HG02623 (cell line): Measurements from ENCODE around the gene EFR3B.
"Not testable (repeated sequence)": the region's sequence is repeated elsewhere in the genome, so short reads cannot be mapped to it uniquely, and the experiment has no call there.

ENCODE experiments used
- ATAC-seq: cut with Tn5 transposase; IDR thresholded peaks from one replicate; pipeline ENCODE4 v1.9.1; 2021; ENCODE audit warnings: moderate library complexity; ENCODE audit not compliant: unreplicated experiment

EFR3B gene

DNA sequence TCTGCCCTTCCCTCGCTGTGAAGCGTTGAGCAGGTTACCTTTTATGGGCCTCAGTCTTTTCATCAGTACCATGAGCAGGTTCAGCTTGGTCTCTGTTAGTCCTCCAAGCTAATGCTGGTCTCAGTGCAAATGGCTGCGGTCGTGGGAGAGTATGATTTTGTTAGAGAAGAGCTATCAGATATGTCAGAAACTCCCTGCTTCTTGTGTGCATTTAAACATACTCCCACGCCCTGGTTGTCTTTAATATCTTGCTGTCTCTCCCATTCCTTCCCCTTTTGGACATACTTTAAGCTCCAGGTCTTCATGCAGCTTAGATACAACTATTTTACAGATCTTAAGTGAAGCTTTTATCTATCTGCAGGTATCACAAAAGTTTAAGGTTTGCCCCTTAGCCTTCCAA is 62.9 kb downstream of the EFR3B start:
- no peak for ATAC-seq

DNA sequence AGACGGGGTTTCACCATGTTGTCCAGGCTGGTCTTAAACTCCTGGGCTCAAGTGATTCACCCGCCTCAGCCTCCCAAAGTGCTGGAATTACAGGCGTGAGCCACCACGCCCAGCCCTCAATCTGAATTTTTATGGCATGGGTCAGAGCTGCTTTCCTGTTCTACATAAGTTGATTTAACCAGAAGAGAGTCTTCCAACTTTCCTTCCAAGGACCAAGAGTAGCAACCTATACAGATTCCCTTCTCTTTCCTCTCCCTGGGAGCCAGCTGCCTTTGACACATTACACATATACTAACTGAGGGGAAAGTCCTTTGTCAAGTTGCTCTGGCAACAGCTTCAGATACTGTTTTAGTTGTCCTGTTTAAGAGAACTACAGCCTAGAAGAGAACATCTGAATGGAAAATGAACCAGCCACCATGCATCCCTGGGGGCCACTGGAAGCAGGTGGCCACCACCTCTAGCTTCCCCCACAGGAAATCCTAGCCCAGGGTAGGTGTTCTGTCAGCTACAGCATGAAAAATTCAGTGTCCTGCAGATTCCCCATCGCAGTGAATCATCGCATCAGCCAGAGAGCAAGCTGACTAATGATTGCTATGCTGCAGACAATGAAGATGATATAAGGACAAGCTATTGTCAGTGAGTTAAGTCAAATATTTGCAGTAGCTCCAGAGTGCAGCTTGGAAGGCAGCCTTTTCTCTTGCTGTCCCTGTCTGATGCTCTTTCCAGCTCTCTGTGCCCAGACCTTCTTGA is 63.6 kb downstream of the EFR3B start:
- ATAC-seq, result no peak

DNA sequence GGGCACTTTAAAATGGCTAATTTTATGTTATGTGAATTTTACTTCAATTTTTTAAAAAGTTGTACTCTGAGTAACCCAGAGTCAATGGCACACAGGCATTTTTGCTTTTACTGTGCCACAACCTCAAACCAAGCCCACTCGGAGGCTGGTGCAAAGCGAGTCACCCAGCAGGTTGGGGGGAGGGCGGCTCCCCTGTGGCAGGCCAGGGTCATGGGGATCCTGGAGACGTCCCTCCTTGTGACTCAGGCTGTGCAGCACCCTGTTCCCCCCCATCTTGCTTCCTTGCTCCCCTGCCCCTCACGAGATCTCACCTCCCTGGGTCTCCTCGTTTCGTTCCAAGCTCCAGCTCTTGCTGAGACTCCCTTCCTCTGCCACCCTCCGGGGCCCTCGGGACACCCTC is 67.9 kb downstream of the EFR3B start:
- no peak for ATAC-seq

DNA sequence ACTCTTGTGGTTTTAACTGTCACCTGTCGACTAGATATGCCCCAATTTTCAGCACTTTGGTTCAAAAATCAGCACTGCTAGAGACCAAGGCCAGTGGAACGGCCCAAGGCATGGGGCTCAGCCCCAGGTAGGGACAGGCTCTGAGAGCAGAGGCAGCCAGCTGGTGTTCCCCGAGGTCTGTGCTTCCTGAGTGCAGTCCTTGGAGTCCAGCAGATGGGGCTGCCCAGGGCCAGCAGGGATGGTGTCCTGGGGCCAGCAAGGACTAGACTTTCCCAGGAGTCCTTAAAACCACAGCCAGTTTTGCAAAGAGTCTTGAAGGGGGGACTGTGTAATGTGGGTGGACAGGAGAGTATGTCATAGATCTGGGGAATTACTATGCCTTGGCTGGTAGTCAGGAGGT is 70.2 kb downstream of the EFR3B start:
- no peak for ATAC-seq

DNA sequence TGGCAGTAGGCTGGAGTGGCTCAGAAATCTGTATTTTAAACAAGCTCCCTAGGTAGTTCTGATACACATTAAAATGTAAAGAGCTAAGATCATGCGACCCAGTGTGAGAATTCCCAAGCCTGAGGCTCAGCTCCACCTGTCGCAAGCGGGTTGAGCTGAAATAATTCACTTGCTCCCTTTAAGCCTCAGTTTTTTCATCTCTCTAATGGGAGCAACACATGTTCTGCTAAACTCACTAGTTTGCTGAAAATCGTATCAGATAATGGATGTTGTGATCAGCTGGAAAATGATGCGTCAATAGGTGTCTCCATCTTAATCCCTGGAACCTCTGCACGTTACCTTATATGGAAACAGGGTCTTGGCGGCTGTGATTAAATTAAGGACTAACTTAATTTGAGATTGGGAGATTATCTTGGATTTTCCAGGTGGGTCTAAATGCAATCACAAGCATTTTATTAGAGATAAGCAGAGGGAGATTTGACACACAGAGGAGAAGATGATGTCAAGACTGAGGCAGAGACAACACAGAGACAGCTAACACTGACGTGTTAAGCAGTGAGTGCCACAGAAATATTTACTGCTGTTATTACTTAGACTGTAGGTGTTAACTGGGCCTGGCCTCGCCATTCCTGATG is 73.5 kb downstream of the EFR3B start:
- ATAC-seq, result no peak

DNA sequence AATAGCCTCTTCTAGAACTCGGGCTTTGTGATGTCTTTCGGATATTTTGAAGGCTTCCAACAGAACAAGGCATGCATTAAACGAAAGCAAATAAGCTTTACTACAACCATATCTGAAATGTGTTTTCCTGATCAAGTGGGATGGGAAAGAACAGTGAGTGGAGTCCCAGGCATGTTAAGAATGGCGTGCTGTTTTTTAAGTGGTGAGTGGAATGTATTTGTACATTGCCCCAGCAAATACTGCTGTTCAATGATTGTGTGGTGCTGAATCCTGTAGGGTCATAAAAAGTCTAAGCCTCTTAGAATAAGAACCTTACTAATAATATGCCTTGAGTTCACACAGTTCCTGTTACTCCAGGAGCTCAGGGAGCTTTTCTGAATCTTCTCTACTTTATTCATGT is 74.0 kb downstream of the EFR3B start:
- ATAC-seq, result no peak

DNA sequence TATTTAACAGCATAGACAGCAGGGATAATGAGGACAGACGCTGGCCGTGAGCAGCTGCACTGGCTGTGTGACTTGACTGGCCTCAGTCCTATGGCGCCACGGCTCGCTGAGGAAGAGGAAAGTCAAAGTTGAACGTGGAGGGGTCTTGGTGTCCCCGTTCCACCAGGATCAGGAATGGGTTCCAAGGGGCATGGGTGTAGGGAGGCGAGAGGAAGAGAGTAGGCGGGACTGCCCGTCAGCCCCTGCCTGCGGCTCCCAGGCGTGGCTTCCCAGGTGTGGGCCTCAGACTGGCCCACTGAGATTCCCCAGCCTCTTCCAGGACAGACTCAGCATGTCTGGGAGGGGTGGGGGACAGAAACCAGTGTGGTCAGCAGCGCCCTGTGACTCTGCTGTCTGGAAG is 75.1 kb downstream of the EFR3B start:
- no peak for ATAC-seq

DNA sequence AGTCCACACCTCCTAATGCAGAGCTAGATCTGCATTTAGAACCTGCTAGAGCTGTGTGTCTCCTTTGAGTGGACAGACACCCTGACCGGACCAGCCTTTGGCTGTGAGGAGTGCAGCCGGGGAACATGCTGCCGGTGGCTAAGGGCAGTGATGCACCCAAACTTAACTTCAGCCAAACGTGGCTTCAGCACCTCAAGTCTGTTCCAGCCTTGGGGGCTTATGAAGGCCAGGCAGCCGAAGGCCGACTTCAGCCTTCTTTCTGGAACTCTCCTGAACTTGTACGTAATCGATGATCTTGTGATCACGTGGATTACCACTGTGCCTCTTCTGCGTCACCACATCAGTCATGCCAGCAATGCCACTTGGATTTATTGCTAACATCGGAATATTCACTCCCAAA is 77.4 kb downstream of the EFR3B start:
- ATAC-seq, result no peak

DNA sequence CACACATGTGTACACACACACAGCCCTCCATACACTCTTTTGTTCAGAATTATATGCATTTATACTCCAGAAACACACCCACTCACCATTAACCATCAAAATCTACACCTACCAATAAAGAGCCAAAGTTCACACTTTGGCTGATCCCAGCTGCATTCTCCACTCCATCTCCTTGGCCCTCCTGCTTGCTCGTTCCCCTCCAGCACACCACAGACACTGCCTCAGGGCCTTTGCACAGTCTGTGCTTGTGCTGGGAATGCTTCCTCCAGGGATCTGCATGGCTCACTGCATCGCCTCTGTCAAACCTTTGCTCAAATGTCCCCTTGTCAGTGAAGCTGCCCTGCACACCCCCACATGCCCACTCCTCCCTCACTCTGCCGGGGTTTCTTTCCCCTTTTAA is 80.5 kb downstream of the EFR3B start:
- ATAC-seq, result no peak

DNA sequence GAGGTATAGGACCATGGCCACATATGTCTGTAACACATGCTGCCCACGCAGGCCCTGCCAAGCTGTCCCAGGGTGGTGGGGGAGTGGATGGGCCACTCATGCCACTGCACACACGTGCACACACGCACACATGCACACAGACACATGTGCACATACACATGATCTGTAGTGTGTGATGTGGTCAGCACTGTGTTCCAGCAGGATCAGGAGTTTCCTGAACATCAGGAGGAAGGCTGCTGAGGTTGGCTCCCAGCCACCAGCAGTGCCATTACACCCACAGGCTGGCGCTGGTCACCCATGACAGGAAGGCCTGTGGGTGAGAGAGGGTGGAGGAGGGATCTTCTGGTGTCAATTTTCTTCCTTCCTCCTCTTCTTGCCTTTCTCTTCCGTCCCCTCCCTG is 81.8 kb downstream of the EFR3B start:
- no peak for ATAC-seq

DNA sequence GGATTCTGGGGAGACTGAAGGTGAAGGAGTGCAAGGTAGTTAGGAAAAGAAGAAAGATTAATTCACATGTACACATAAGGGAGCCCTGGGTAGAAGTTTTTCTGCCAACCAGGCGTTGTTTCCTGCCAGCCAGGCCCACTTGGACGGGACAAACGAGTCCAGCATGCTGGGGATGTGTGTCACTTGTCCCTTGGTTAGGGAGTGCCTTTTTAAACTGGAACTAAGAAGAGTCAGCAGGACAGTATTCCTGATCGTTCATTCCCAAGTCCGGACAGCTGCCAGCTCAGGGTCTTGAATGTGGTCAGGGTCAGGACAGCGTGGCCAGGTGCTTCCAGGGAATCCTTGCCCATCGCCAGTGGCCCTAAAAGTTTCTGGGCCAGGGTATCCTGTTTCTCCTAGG is 83.3 kb downstream of the EFR3B start:
- ATAC-seq, result no peak

DNA sequence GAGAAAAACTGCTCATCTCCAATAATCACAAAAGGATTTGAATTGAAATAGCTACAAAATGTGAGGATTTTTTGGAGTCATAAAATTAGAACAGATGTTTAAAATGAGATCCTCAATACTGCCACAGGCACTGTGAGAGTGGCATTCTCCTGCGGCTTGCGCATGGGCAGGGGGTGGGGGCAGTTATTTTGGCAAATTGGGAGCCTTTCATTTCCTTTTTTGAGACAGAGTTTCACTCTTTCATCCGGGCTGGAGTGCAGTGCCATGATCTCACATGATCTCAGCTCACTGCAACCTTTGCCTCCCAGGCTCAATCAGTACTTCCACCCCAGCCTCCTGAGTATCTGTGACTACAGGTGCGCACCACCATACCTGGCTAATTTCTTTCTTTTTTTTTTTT is 84.1 kb downstream of the EFR3B start:
- no peak for ATAC-seq

DNA sequence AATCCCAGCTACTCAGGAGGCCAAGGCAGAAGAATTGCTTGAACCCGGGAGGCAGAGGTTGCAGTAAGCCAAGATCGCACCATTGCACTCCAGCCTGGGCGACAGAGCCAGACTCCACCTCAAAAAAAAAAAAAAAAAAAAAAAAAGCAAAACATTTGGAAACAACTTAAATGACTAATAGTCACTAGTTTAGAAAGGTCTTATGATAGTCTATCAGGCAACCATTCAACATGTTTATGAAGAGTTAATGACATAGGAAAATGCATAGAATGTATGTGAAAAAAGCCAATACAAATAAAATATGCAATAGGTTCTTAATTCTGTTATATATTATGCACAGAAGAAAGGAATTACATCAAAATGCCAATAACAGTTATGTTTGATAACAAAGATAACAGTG is 85.2 kb downstream of the EFR3B start:
- not testable (repeated sequence) for ATAC-seq

DNA sequence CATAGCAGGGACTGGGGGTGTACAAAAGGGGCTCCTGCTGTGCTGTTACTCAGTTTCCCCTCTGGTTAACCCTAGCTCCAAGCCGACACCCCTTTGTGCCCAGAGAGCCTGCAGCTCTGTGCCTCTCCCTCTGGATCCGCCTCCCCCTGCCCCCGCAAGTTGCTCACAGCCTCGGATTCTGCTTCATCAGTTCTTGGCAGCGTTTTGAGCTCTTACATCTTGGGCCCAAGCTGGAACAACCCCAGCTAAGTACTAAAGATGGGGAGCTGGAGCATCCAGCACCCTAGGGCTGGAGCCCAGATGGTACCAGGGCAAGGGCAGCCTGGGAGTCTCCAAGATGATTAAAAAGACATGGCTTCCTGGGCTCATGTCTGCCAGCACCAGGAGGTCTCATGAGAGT is 85.8 kb downstream of the EFR3B start:
- no peak for ATAC-seq

DNA sequence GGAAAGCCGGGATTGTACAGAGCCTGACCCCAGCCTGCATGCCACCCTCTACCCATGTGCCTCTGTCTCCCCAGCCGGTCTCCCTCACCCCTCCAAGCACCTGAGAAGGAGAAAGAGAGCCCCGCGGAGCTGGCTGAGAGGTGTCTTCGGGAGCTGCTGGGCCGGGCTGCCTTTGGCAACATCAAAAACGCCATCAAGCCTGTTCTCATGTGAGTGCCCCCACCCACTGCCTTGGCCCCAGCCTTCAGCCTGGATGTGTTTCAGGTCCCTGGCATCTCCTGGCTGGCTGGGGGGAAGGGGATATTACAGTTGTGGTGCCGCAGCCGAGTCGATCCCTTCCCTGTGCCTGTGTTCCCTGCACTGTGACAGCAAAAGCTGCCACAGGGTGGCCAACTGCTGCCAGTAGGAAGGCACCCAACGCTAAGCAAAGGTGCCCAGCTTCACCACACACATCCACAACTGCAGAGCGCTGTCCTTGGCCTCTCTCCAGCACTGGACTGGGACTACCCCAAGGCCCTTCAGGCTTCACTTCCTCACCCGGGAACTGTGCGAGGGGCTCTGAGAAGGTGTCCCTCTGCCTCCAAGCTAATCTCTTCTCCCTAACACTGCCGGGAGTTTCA is 88.1 kb downstream of the EFR3B start:
- no peak for ATAC-seq

DNA sequence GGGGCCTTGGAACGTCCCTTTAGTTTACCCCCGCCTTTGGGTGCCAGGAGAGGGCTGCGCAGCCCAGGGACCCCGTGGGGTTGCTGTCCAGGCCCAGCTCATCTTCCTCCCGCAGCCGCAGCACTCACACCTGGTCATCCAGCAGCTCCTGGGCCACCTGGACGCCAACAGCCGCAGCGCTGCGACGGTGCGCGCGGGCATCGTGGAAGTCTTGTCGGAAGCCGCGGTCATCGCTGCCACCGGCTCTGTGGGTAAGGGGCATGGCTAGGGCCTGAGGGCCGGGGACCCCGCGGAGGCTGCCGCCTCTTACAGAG is 89.3 kb downstream of the EFR3B start:
- ATAC-seq, result no peak

DNA sequence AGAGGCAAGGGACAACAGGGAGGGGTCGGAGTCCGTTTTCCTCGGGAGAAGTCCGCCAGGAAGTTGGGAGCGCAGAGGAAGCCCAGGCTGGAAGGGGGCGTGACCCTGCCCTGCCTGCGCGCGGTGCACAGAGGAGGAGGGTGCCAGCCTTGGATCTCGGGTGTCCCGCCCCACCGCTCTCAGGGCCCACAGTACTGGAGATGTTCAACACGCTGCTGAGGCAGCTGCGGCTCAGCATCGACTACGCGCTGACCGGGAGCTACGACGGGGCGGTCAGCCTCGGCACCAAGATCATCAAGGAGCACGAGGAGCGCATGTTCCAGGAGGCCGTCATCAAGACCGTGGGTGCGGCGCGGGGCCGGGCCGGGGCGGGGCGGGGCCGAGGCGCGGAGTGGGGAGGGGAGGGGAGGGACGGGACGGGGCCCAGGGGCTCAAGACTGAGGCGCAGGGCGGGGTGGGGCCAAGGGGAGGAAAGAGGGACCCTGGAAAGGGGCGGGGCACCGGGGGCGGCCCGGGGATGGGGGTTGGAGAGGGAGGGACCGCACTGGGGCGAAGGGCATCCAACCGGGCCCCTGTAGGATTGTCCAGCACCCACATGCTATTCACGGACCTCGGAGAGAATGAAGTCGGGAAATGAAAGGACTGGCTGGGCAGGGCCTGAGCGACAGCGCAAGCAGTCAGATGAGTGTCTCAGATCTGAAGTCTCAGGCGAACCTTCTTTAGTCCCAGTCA is 89.9 kb downstream of the EFR3B start:
- no peak for ATAC-seq

DNA sequence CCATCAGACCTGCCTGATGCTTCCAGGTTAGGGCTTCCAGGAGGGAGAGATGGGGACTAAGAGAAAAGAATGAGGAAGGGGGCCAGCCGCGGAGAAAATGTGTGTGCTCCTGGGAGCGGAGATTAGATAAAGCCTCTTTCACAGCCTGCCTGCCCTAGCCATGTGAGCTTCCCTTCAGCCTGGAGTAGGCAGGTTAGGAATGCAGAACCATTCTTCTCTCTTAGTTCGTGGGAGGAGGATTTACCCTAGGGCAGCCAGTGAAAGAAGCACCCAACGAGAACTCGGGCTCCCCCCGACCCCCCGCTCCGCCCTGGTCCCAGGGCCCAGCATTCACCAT is 90.4 kb downstream of the EFR3B start:
- no peak for ATAC-seq

DNA sequence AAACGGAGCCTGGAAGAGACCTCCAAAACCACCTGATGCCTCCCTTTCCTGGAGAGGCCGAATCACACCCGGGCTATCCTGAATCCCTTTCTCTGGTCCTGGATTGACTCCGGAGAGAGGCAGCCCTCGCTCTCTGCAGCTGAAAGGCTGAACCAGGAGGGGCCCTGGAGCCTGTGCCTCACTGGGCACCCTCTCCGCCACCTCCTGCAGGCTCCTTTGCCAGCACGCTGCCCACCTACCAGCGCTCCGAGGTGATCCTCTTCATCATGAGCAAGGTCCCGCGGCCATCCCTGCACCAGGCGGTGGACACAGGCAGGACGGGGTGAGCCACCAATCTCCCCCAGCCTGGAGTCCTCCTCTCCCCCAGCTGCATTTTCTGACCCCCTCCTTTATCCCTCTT is 90.8 kb downstream of the EFR3B start:
- no peak for ATAC-seq

DNA sequence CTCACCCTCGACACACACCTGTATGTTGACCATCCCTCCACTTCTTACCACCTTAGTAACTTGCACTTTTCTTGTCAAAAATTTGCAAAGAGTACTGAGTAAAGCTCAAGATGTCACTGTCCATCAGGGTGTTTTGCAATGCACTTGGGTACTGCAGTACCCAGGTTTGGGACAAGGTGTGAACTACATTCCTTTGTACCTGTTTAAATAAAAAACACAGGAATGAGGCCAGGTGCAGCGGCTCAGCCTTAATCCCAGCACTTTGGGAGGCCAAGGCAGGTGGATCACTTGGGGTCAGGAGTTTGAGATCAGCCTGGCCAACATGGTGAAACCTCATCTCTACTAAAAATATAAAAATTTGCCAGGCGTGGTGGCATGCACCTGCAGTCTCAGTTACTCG is 98.7 kb downstream of the EFR3B start:
- ATAC-seq, result not testable (repeated sequence)

DNA sequence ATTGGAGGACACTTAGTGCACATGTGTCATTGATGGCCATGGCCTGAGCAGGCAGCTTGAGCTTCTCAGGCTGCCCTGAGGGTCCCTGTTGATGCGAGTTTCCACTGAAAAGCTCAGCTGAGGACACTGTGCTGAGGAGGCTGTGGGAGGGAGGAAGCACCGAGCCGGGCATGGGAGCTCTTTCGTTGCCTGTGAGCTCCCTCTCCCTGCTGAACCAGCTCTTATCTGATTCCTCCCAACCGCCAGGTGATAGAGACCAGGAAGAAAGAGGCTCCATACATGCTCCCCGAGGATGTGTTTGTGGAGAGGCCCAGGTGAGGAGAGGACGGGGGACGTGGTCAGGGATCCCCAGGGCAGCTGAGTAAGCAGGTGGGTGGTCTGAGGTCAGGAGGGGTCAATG is 99.2 kb downstream of the EFR3B start:
- ATAC-seq, result no peak

DNA sequence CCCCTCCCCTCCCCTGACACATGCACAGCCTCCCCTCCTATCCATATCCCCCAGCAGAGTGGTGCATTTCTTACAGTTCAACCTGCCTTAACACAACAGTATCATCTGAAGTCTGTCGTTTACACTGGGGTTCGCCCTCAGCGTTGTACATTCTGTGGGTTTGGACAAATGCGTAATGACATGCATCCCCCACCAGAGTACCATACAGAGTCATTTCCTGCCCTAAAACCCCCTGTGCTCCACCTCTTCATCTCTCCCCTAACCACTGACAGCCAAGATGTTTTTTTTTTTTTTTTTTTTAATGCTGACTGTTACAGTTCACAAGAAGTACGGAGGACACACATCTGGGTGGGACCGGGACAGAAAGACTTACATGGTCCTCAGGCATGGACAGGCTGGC is 103.9 kb downstream of the EFR3B start:
- no peak for ATAC-seq
